DND-41 (cell line): ENCODE measurements around the gene RBM10.

ENCODE experiments used
- ATAC-seq: fragments of 200-7000 bp; cut with Tn5 transposase; 3 replicates; pipeline ENCODE4 v1.9.1; 2021; ENCODE audit warnings: low read depth; ENCODE audit not compliant: insufficient read depth
- DNase-seq: peaks from one replicate; pipeline ENCODE4 v3.0.0-alpha.2; 2020
- H2AFZ ChIP-seq: 2 replicates; pipeline ENCODE4 v1.6.0; 2012; ENCODE audit warnings: low read depth, low read length
- H3K27ac ChIP-seq: 2 replicates; pipeline ENCODE4 v1.5.1; 2012; ENCODE audit warnings: low read length, inconsistent platforms
- H3K27me3 ChIP-seq: fragments of 200-600 bp; sonication (generic); 2 replicates; pipeline ENCODE4 v1.6.0; 2012; ENCODE audit warnings: low read length, mild to moderate bottlenecking, inconsistent platforms; ENCODE audit not compliant: insufficient read depth, poor library complexity
- H3K36me3 ChIP-seq: 2 replicates; pipeline ENCODE4 v1.5.1; 2012; ENCODE audit warnings: low read length, inconsistent platforms; ENCODE audit not compliant: insufficient read depth
- H3K4me1 ChIP-seq: 2 replicates; pipeline ENCODE4 v1.5.1; 2012; ENCODE audit warnings: mild to moderate bottlenecking, low read length; ENCODE audit not compliant: insufficient read depth
- H3K4me2 ChIP-seq: 2 replicates; pipeline ENCODE4 v1.6.0; 2012; ENCODE audit warnings: mild to moderate bottlenecking, moderate library complexity, low read length, inconsistent platforms; ENCODE audit not compliant: insufficient read depth
- H3K4me3 ChIP-seq, 2 experiments: fragments of 200-600 bp in 1 of 2; shearing (Covaris generic) in 1 of 2; 2 replicates each; pipeline ENCODE4 v1.5.1; 2012 to 2016; ENCODE audit warnings: inconsistent platforms in 2 of 2, low read length in 2 of 2, mild to moderate bottlenecking in 2 of 2, low read depth in 1 of 2, moderate library complexity in 1 of 2
- H3K79me2 ChIP-seq: 2 replicates; pipeline ENCODE4 v1.6.0; 2012; ENCODE audit warnings: low read length, inconsistent platforms; ENCODE audit not compliant: insufficient read depth
- H3K9ac ChIP-seq: 2 replicates; pipeline ENCODE4 v1.6.0; 2012; ENCODE audit warnings: low read depth, mild to moderate bottlenecking, inconsistent platforms, low read length, moderate library complexity
- H3K9me3 ChIP-seq: 2 replicates; pipeline ENCODE4 v1.5.1; 2012; ENCODE audit warnings: low read length, moderate library complexity, mild to moderate bottlenecking, inconsistent platforms; ENCODE audit not compliant: insufficient read depth, severe bottlenecking
- H4K20me1 ChIP-seq: 2 replicates; pipeline ENCODE4 v1.6.0; 2012; ENCODE audit warnings: low read length; ENCODE audit not compliant: insufficient read depth
- CTCF ChIP-seq: IDR thresholded peaks from 2 replicates; pipeline ENCODE4 v1.5.1; 2012; ENCODE audit warnings: borderline replicate concordance, low read length, moderate library complexity, mild to moderate bottlenecking; ENCODE audit not compliant: poor library complexity, severe bottlenecking; ENCODE audit errors: extremely low read depth
- EZH2 ChIP-seq: IDR thresholded peaks from 3 replicates; pipeline ENCODE4 v1.6.1; 2012; ENCODE audit warnings: borderline replicate concordance, low read depth, mild to moderate bottlenecking, moderate library complexity, low read length, inconsistent platforms; ENCODE audit not compliant: severe bottlenecking

Gene RBM10

GRCh38 chrX:47179928-47180255 lies 34.9 kb downstream of the RBM10 start:
- Histone ChIP-seq H3K4me2 (no peak overlapping the region), H3K36me3 (peaks cover 89% of the 10 kb centered on the region), H3K27ac (no peak overlapping the region), H3K4me1 (no peaks in the 10 kb centered on the region), H4K20me1 (peaks cover 9% of the 10 kb centered on the region; the same call in 1 of the 2 replicates), H3K4me3 (no peak overlapping the region), H3K9ac (no peak overlapping the region), H3K27me3 (no peaks in the 10 kb centered on the region), H2AFZ (no peak overlapping the region), H3K79me2 (no peaks in the 10 kb centered on the region), H3K9me3 (no peaks in the 10 kb centered on the region)
- ATAC-seq (no peak), DNase-seq (no peak)
- TF ChIP-seq EZH2 (no peak), CTCF (no peak)

- H3K4me3 ChIP-seq = no peak overlapping the region
- H3K9me3 ChIP-seq = no peaks in the 10 kb centered on the region
- no peaks in the 10 kb centered on the region for H3K79me2 ChIP-seq
- peaks cover 9% of the 10 kb centered on the region; the same call in 1 of the 2 replicates for H4K20me1 ChIP-seq
- no peaks in the 10 kb centered on the region for H3K27me3 ChIP-seq
- H3K4me1 ChIP-seq = no peaks in the 10 kb centered on the region
- DNase-seq (no peak), ATAC-seq (no peak)
- H3K27ac ChIP-seq = no peak overlapping the region
- H2AFZ ChIP-seq = no peak overlapping the region
- no peak for TF ChIP-seq CTCF
- no peak for TF ChIP-seq EZH2
- H3K36me3 ChIP-seq = peaks cover 89% of the 10 kb centered on the region
- no peak overlapping the region for H3K4me2 ChIP-seq
- no peak overlapping the region for H3K9ac ChIP-seq
Measured at GRCh38 chrX:47180346-47180745, 35.3 kb downstream of the RBM10 start.

- no peak overlapping the region for H2AFZ ChIP-seq
- TF ChIP-seq EZH2 = no peak
- no peak for TF ChIP-seq CTCF
- peaks cover 89% of the 10 kb centered on the region for H3K36me3 ChIP-seq
- H3K27ac ChIP-seq = no peak overlapping the region
- ATAC-seq (no peak), DNase-seq (no peak)
- H3K9ac ChIP-seq = no peak overlapping the region
- no peak overlapping the region for H3K4me3 ChIP-seq
- H3K27me3 ChIP-seq = no peaks in the 10 kb centered on the region
- peaks cover 7% of the 10 kb centered on the region; the same call in 1 of the 2 replicates for H4K20me1 ChIP-seq
- H3K4me1 ChIP-seq = no peaks in the 10 kb centered on the region
- H3K4me2 ChIP-seq = no peak overlapping the region
- H3K9me3 ChIP-seq = no peaks in the 10 kb centered on the region
- H3K79me2 ChIP-seq = no peaks in the 10 kb centered on the region
Measured at GRCh38 chrX:47181301-47181700, 36.3 kb downstream of the RBM10 start.
